ENCODE measurements around the gene PATJ.

PATJ gene

GRCh38 chr1:61983236-61983635 is 241.0 kb downstream of the PATJ start:
- DNase-seq (ENCODE audit: low read depth) = no peak

GRCh38 chr1:61992257-61992656 is 250.0 kb downstream of the PATJ start:
- no peak for DNase-seq (ENCODE audit: low read depth)

- no peak for DNase-seq (ENCODE audit: low read depth)
These were observed 251.2 kb downstream of the PATJ start for GRCh38 chr1:61993331-61993961.

- DNase-seq (ENCODE audit: low read depth) = no peak
These were observed 253.4 kb downstream of the PATJ start for GRCh38 chr1:61995641-61996040.

- DNase-seq (ENCODE audit: low read depth) = no peak
These were observed 254.8 kb downstream of the PATJ start for GRCh38 chr1:61997123-61997522.

GRCh38 chr1:62003777-62004176 is 261.5 kb downstream of the PATJ start:
- DNase-seq (ENCODE audit: low read depth) = no peak

- DNase-seq (ENCODE audit: low read depth) = no peak
These were observed 264.4 kb downstream of the PATJ start for GRCh38 chr1:62006690-62007089.

- DNase-seq (ENCODE audit: low read depth) = no peak
These were observed 268.7 kb downstream of the PATJ start for GRCh38 chr1:62011006-62011405.

GRCh38 chr1:62012095-62012494 is 269.8 kb downstream of the PATJ start:
- DNase-seq (ENCODE audit: low read depth) = no peak

- DNase-seq (ENCODE audit: low read depth) = no peak
These were observed 270.6 kb downstream of the PATJ start for GRCh38 chr1:62012836-62013235.

GRCh38 chr1:62013264-62013663 is 271.0 kb downstream of the PATJ start:
- no peak for DNase-seq (ENCODE audit: low read depth)

- DNase-seq (ENCODE audit: low read depth) = no peak
These were observed 280.2 kb downstream of the PATJ start for GRCh38 chr1:62022382-62022983.

GRCh38 chr1:62024690-62025089 is 282.4 kb downstream of the PATJ start:
- DNase-seq (ENCODE audit: low read depth) = no peak

- DNase-seq (ENCODE audit: low read depth) = no peak
These were observed 282.9 kb downstream of the PATJ start for GRCh38 chr1:62025154-62025553.

- DNase-seq (ENCODE audit: low read depth) = no peak
These were observed 283.6 kb downstream of the PATJ start for GRCh38 chr1:62025892-62026291.

- DNase-seq (ENCODE audit: low read depth) = no peak
These were observed 287.4 kb downstream of the PATJ start for GRCh38 chr1:62029704-62030103.

- no peak for DNase-seq (ENCODE audit: low read depth)
These were observed 292.5 kb downstream of the PATJ start for GRCh38 chr1:62034790-62035189.

GRCh38 chr1:62037274-62037673 is 295.0 kb downstream of the PATJ start:
- DNase-seq (ENCODE audit: low read depth) = no peak

GRCh38 chr1:62038594-62039284 is 296.5 kb downstream of the PATJ start:
- no peak for DNase-seq (ENCODE audit: low read depth)

- no peak for DNase-seq (ENCODE audit: low read depth)
These were observed 298.2 kb downstream of the PATJ start for GRCh38 chr1:62040450-62040849.

GRCh38 chr1:62040973-62041372 is 298.7 kb downstream of the PATJ start:
- no peak for DNase-seq (ENCODE audit: low read depth)

- no peak for DNase-seq (ENCODE audit: low read depth)
These were observed 300.9 kb downstream of the PATJ start for GRCh38 chr1:62043154-62043553.

GRCh38 chr1:62045574-62045973 is 303.3 kb downstream of the PATJ start:
- DNase-seq (ENCODE audit: low read depth) = no peak

- no peak for DNase-seq (ENCODE audit: low read depth)
These were observed 304.6 kb downstream of the PATJ start for GRCh38 chr1:62046927-62047326.
